Ishikawa (cell line): ENCODE results near the gene GIMD1.

Experiments used
- CEBPB ChIP-seq: IDR thresholded peaks from 2 replicates; pipeline ENCODE4 v1.6.1; 2012
- CREB1 ChIP-seq: IDR thresholded peaks from 2 replicates; pipeline ENCODE4 v1.6.1; 2012; ENCODE audit warnings: low read depth
- EGR1 ChIP-seq: IDR thresholded peaks from 2 replicates; pipeline ENCODE4 v1.6.1; 2012
- EP300 ChIP-seq: IDR thresholded peaks from 2 replicates; pipeline ENCODE4 v1.6.1; 2012; ENCODE audit warnings: borderline replicate concordance
- FOXM1 ChIP-seq: IDR thresholded peaks from 2 replicates; pipeline ENCODE4 v1.6.1; 2012; ENCODE audit warnings: low read depth, borderline replicate concordance
- MAX ChIP-seq: IDR thresholded peaks from 2 replicates; pipeline ENCODE4 v1.6.1; 2012
- NFIC ChIP-seq: IDR thresholded peaks from 2 replicates; pipeline ENCODE4 v1.6.1; 2012
- RAD21 ChIP-seq: IDR thresholded peaks from 2 replicates; pipeline ENCODE4 v1.6.1; 2012; ENCODE audit warnings: low read depth
- REST ChIP-seq: IDR thresholded peaks from 2 replicates; pipeline ENCODE4 v1.6.1; 2012; ENCODE audit warnings: low read depth, mild to moderate bottlenecking
- TAF1 ChIP-seq: IDR thresholded peaks from 2 replicates; pipeline ENCODE4 v1.6.1; 2012; ENCODE audit warnings: low read depth, mild to moderate bottlenecking
- TCF12 ChIP-seq: IDR thresholded peaks from 2 replicates; pipeline ENCODE4 v1.6.1; 2012; ENCODE audit warnings: low read depth
- TEAD4 ChIP-seq: IDR thresholded peaks from 2 replicates; pipeline ENCODE4 v1.6.1; 2012
- USF1 ChIP-seq: IDR thresholded peaks from 2 replicates; pipeline ENCODE4 v1.6.1; 2012
- YY1 ChIP-seq: IDR thresholded peaks from 2 replicates; pipeline ENCODE4 v1.6.1; 2012; ENCODE audit warnings: low read depth
- ZBTB7A ChIP-seq: IDR thresholded peaks from 2 replicates; pipeline ENCODE4 v1.6.1; 2012; ENCODE audit warnings: low read depth

GIMD1 gene

GRCh38 chr4:106395582-106395981 is 27.0 kb upstream of the GIMD1 start:
- no peak for TF ChIP-seq USF1
- no peak for TF ChIP-seq CEBPB
- TF ChIP-seq TAF1, result no peak
- TF ChIP-seq MAX, result no peak
- TF ChIP-seq TCF12, result no peak
- TF ChIP-seq FOXM1, result no peak
- no peak for TF ChIP-seq RAD21
- no peak for TF ChIP-seq EP300
- no peak for TF ChIP-seq EGR1
- TF ChIP-seq ZBTB7A, result no peak
- TF ChIP-seq TEAD4, result no peak
- no peak for TF ChIP-seq YY1

- TF ChIP-seq TAF1, result no peak
- TF ChIP-seq ZBTB7A, result no peak
- TF ChIP-seq NFIC, result no peak
- TF ChIP-seq FOXM1, result no peak
- TF ChIP-seq RAD21, result no peak
- no peak for TF ChIP-seq YY1
- no peak for TF ChIP-seq MAX
- TF ChIP-seq REST, result no peak
- no peak for TF ChIP-seq EP300
- TF ChIP-seq EGR1, result no peak
These were observed 17.3 kb upstream of the GIMD1 start for GRCh38 chr4:106385853-106386393.

- TF ChIP-seq ZBTB7A (no peak), TCF12 (no peak), RAD21 (no peak), EGR1 (no peak), TEAD4 (no peak)
These were observed 16.3 kb upstream of the GIMD1 start for GRCh38 chr4:106384878-106385277.

- TF ChIP-seq USF1 (no peak), TAF1 (no peak)
These were observed 11.6 kb upstream of the GIMD1 start for GRCh38 chr4:106380179-106380578.

GRCh38 chr4:106373026-106373425 is 4.4 kb upstream of the GIMD1 start:
- TF ChIP-seq CREB1 (no peak), CEBPB (no peak), REST (no peak), MAX (no peak), EP300 (no peak), YY1 (no peak), EGR1 (no peak)

GRCh38 chr4:106371161-106371560 is 2.6 kb upstream of the GIMD1 start:
- no peak for TF ChIP-seq RAD21
- TF ChIP-seq CEBPB, result no peak
- TF ChIP-seq USF1, result no peak
- TF ChIP-seq TCF12, result no peak
- TF ChIP-seq ZBTB7A, result no peak
- TF ChIP-seq TAF1, result no peak

- TF ChIP-seq USF1, result no peak
- no peak for TF ChIP-seq TCF12
- TF ChIP-seq EP300, result no peak
- TF ChIP-seq NFIC, result no peak
- TF ChIP-seq YY1, result no peak
- TF ChIP-seq CEBPB, result no peak
- TF ChIP-seq RAD21, result no peak
- TF ChIP-seq CREB1, result no peak
These were observed 1.6 kb upstream of the GIMD1 start for GRCh38 chr4:106370214-106370613.
